Thoracic aorta (tissue), 2 donors: ENCODE data around the gene BANF1. TPM values are rescaled to one million over a fixed set of nuclear protein-coding genes. Genes with fewer than 3 reads are reported as not detected.
"Not testable (repeated sequence)": the region's sequence is repeated elsewhere in the genome, so short reads cannot be mapped to it uniquely, and the experiment has no call there.

Experiments
- ATAC-seq: fragments of 150-250 bp; one replicate; pipeline ENCODE4 v1.8.0; 2017; ENCODE audit warnings: low read depth; ENCODE audit not compliant: insufficient number of reproducible peaks, low FRiP score
- DNase-seq: peaks from one replicate; pipeline ENCODE4 v3.0.0-alpha.2; 2020; ENCODE audit warnings: low spot score
- H3K27ac ChIP-seq, 2 donors: fragments of 200-600 bp; sonication (generic); 1 replicate in 1 of 2; 2 replicates in 1 of 2; pipeline ENCODE4 v1.5.1; 2016; ENCODE audit warnings: mild to moderate bottlenecking in 2 of 2, moderate library complexity in 2 of 2
- H3K27me3 ChIP-seq: fragments of 200-600 bp; sonication (generic); replicated peaks from 2 replicates; pipeline ENCODE4 v1.6.0; 2016; ENCODE audit warnings: mild to moderate bottlenecking; ENCODE audit not compliant: insufficient read depth
- H3K36me3 ChIP-seq: fragments of 200-600 bp; sonication (generic); one replicate; pipeline ENCODE4 v1.5.1; 2016
- H3K4me1 ChIP-seq, 2 donors: fragments of 200-600 bp; sonication (generic); 1 replicate in 1 of 2; 2 replicates in 1 of 2; pipeline versions ENCODE4 v1.5.1 to v1.6.0; 2016; ENCODE audit warnings: low read depth in 2 of 2, mild to moderate bottlenecking in 1 of 2; ENCODE audit not compliant: control insufficient read depth in 1 of 2
- H3K4me3 ChIP-seq: fragments of 200-600 bp; sonication (generic); 2 replicates; pipeline ENCODE4 v1.5.1; 2016; ENCODE audit warnings: mild to moderate bottlenecking
- H3K9me3 ChIP-seq: fragments of 200-600 bp; sonication (generic); 2 replicates; pipeline ENCODE4 v1.5.1; 2016
- total RNA-seq, 2 donors: library from RNA; depleted of rRNA; stranded (reverse); fragments of >200 nt; gene quantifications; one replicate each; pipeline versions ENCODE4 v1.1.0 to v1.2.3, GENCODE V29; 2016
- TF ChIP-seq, protein P1 (sequence below): fragments of 200-600 bp; sonication (generic); IDR thresholded peaks from one replicate; pipeline ENCODE4 v1.5.1; 2019; ENCODE audit warnings: antibody characterized with exemption

BANF1 gene
- total RNA-seq, 2 donors from 2014 or later, result 22.2 to 60.0 TPM

DNA sequence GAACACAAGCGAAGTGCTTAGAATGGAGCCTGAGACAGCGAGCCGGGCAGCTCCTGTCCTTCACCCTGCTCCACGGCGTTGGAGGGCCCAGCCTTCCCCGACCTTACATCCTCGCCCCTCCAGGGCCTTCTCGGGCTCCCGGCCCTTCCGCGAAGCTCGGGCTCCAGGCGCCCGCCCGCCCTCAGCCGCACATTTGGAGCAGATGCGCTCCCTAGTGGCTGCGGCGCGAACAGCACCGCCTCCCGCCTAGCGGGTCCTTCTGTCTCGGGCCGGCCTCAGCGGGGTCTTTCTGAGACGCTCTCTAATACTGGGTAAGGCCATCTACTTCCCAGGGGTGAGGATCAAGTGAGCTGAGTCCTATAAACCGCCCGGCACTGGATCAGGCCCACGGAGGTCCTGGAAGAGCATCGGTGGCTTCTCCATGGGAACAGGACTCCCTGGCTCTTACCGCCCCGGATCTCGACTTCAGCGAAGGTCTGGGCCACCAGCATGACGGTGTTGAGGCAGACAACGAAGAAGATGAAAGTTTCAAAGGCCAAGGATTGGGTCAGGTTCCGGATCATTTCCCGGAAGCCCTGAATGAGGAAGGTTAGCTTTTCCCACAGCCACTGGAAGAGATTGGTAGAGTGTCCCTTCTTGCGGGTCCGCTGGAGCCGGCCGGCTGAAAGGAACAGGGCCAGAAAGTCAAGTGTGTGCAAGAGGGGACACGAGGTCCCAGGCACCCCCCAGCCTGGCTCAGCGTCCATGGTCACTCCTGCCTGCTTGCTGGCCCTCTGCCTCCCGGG lies 20.3 kb downstream of the BANF1 start:
- TF ChIP-seq, protein P1, sequence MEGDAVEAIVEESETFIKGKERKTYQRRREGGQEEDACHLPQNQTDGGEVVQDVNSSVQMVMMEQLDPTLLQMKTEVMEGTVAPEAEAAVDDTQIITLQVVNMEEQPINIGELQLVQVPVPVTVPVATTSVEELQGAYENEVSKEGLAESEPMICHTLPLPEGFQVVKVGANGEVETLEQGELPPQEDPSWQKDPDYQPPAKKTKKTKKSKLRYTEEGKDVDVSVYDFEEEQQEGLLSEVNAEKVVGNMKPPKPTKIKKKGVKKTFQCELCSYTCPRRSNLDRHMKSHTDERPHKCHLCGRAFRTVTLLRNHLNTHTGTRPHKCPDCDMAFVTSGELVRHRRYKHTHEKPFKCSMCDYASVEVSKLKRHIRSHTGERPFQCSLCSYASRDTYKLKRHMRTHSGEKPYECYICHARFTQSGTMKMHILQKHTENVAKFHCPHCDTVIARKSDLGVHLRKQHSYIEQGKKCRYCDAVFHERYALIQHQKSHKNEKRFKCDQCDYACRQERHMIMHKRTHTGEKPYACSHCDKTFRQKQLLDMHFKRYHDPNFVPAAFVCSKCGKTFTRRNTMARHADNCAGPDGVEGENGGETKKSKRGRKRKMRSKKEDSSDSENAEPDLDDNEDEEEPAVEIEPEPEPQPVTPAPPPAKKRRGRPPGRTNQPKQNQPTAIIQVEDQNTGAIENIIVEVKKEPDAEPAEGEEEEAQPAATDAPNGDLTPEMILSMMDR, result peak; percentile 99
- peak overlapping the region in 1 of 2 donors; percentile 82 for H3K27ac ChIP-seq
- peaks cover 15 to 27% of the 10 kb centered on the region in 2 donors for H3K4me1 ChIP-seq
- ATAC-seq (no peak), DNase-seq (no peak)
- no peaks in the 10 kb centered on the region for H3K36me3 ChIP-seq
- H3K9me3 ChIP-seq, result no peaks in the 10 kb centered on the region
- H3K27me3 ChIP-seq, result no peaks in the 10 kb centered on the region
- H3K4me3 ChIP-seq, result peak overlapping the region; percentile 61

DNA sequence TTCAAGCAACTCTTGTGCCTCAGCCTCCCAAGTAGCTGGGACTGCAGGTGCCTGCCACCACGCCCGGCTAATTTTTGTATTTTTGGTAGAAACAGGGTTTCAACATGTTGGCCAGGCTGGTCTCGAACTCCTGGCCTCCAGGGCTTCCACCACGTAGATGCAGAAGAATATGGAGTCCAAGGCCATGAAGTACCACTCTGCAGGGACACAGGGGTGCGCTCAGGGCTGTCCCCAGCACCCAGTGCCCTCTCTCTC lies 20.8 kb downstream of the BANF1 start:
- not testable (repeated sequence) for H3K27me3 ChIP-seq, DNase-seq, H3K4me3 ChIP-seq, H3K27ac ChIP-seq, H3K9me3 ChIP-seq, H3K36me3 ChIP-seq, ATAC-seq
- H3K4me1 ChIP-seq, result peaks cover 15 to 27% of the 10 kb centered on the region in 2 donors

DNA sequence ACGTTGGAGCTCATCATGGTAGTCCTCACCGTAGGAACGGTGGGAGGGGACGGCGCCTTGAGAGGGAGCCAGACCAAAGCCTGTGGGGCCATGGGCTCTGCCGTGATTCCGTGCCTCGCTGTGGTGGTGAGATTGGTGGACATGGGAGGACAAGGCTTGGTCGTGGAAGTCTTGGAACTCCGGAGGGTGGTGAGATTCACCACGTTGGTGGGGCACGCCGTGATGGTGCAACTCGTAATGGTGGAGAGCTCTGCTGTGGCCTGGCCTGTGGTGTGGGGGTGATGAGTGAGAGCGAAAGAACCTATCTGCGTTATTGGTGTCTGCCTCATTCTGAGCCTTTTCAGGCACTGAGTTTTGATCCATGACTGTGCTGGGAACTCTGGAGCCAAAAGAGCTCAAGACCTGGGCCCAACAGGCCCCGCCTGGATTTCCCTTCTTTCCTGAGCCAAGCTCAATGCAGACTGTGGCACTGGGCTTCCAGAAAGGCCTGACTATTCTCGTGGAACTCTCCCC lies 23.8 kb downstream of the BANF1 start, which contains the start of gene CATSPER1:
Gene CATSPER1, minus strand, starts transcription at position 463 of the 513 bp plus-strand sequence. Its CDS starts 100 bp downstream, at position 363.
- no peaks in the 10 kb centered on the region for H3K27me3 ChIP-seq
- TF ChIP-seq, protein P1, result no peak
- no peak for ATAC-seq
- H3K27ac ChIP-seq, result no peak within 1 kb of the TSS
- no peaks in the 10 kb centered on the region for H3K36me3 ChIP-seq
- no peak for DNase-seq
- H3K9me3 ChIP-seq, result no peaks in the 10 kb centered on the region
- H3K4me1 ChIP-seq, result peaks cover 9 to 20% of the 10 kb centered on the region in 2 donors
- H3K4me3 ChIP-seq, result no peak within 1 kb of the TSS

DNA sequence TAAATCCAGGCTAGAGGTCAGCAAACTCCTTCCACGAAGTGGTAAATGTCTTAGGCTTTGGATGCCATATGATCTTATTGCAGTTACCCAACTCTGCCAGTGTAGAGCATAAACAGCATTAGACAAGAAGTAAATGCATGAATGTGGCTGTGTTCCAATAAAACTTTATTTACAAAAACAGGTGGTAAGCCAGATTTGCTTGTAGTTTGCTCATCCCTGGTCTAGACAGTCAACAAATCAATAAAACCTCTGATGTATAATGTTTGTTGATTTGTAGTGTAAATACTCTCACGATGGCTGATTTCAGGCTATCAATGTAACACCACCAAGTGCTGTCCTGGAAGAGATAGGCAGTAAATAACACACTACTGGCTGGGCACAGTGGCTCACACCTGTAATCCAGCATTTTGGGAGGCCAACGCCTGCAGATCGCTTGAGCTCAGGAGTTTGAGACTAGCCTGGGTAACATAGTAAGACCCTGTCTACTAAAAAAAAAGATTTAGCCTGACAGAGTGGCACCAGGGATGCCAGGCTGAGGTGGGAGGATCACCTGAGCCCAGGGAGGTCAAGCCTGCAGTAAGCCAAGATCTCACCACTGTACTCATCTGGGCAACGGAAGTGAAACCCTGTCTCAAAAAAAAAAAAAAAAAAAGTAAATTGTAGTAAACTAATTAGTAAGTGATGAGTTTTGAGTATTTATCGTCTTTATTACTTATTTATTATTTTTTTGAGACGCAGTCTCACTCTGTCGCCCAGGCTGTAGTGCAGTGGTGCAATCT lies 30.8 kb downstream of the BANF1 start:
- Histone ChIP-seq H3K4me3 (no peak overlapping the region), H3K9me3 (no peaks in the 10 kb centered on the region), H3K27me3 (no peaks in the 10 kb centered on the region), H3K27ac (no peak overlapping the region), H3K36me3 (no peaks in the 10 kb centered on the region), H3K4me1 (no peaks in the 10 kb centered on the region)
- no peak for DNase-seq
- TF ChIP-seq, protein P1, result no peak
- ATAC-seq, result no peak

DNA sequence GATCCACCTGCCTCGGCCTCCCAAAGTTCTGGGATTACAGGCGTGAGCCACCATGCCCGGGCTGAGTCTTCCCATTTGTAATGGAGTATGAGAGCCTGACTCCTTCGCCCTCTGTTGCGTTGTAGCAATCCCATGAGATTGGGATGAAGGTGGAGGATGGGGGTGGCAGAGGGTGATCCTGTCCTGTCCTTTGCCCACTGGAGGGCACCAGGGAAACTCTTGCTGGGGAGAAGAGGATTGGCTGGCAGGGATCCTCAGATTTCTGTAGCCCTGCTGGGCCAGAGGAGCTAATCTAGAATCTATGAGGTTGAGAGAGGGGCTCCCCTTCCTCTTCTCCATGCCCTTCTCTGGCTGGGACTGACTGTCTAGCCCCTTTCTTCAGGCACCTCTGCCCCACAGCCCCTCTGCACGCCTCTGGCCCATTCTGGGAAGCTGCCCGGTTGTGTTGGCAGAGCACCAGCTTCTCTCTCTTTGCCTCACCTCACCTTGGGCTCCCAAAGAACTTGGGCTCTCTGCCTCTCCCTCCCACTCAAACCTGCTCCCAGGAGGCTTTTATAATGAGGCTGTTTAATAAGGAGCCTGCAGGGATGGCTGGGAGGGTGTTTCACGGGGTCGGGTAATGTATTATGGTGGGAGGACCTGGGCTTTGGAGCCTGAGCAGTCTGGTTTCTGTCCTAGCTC lies 33.5 kb downstream of the BANF1 start:
- Histone ChIP-seq H3K9me3 (no peaks in the 10 kb centered on the region), H3K36me3 (no peaks in the 10 kb centered on the region), H3K27ac (no peak overlapping the region), H3K27me3 (no peaks in the 10 kb centered on the region), H3K4me1 (no peaks in the 10 kb centered on the region), H3K4me3 (no peak overlapping the region)
- ATAC-seq, result no peak
- DNase-seq, result no peak
- TF ChIP-seq, protein P1, result no peak
